Measurements from ENCODE around the gene CORO2B. TPM values are rescaled to one million over a fixed set of nuclear protein-coding genes. Genes with fewer than 3 reads are reported as not detected.

Gene CORO2B
- total RNA-seq, 6 experiments from 2014 or later = 9.3 to 11.0 (median 9.9) TPM

DNA sequence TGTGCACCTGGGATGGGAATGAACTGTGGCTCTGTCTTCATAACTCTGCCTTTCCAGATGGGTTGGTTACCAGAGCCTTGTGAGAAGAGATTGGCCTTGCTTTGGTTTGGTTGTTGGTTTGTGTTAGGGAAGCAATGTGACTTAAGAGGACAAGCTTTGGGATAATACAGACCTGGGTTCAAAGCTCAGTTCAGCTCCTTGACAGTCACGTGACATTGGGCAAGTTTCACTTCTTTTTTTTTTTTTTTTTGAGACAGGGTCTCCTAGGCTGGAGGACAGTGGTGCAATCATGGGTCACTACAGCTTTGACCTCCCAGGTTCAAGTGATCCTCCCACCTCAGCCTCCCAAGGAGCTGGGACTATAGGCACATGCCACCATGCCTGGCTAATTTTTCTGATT lies 42.7 kb downstream of the CORO2B start:
- 0 out of 2 replicates have a peak overlapping the region, but pooled peaks have one; percentile 53 for H3K4me3 Mint-ChIP-seq
- no peak for DNase-seq
- H3K9me3 Mint-ChIP-seq = no peaks in the 10 kb centered on the region
- H3K4me1 Mint-ChIP-seq (ENCODE audit: low read depth) = peaks cover 67% of the 10 kb centered on the region
- H3K27ac Mint-ChIP-seq = peak overlapping the region; percentile 93
- TF ChIP-seq, protein P1, sequence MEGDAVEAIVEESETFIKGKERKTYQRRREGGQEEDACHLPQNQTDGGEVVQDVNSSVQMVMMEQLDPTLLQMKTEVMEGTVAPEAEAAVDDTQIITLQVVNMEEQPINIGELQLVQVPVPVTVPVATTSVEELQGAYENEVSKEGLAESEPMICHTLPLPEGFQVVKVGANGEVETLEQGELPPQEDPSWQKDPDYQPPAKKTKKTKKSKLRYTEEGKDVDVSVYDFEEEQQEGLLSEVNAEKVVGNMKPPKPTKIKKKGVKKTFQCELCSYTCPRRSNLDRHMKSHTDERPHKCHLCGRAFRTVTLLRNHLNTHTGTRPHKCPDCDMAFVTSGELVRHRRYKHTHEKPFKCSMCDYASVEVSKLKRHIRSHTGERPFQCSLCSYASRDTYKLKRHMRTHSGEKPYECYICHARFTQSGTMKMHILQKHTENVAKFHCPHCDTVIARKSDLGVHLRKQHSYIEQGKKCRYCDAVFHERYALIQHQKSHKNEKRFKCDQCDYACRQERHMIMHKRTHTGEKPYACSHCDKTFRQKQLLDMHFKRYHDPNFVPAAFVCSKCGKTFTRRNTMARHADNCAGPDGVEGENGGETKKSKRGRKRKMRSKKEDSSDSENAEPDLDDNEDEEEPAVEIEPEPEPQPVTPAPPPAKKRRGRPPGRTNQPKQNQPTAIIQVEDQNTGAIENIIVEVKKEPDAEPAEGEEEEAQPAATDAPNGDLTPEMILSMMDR (IDR thresholded peaks at IDR 0.05) = no peak
- peaks cover 2% of the 10 kb centered on the region for H3K27me3 Mint-ChIP-seq (ENCODE audit: insufficient read depth)
- H3K36me3 Mint-ChIP-seq (ENCODE audit: low read depth) = no peaks in the 10 kb centered on the region

- Mint-ChIP-seq H3K27me3 (ENCODE audit: insufficient read depth) (peaks cover 2% of the 10 kb centered on the region; the same call in 1 of the 2 replicates), H3K4me3 (no peak overlapping the region), H3K36me3 (ENCODE audit: low read depth) (no peaks in the 10 kb centered on the region), H3K4me1 (ENCODE audit: low read depth) (peaks cover 64% of the 10 kb centered on the region), H3K9me3 (no peaks in the 10 kb centered on the region), H3K27ac (no peak overlapping the region)
- TF ChIP-seq, protein P1 (IDR thresholded peaks at IDR 0.05) = no peak
- DNase-seq = no peak
Observed at GRCh38 chr15:68623301-68623892, 44.6 kb downstream of the CORO2B start.

DNA sequence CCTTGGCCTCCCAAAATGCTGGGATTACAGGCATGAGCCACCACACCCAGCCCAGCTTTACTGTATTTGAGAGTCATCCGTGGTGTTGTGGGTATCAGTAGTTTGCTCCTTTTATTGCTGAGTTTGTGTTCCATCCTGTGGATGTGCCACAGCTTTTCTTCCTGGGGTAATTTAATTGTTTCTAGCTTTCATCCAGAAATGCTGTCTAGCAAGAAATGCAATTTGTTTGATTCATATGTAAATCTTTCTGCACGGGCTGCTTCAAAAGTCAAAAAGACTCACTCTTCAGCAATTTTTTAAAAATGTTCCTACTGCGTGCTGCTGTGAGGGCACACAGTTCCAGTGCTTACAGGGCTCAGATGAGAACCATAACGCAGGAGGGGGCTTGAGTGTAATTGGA lies 47.1 kb downstream of the CORO2B start:
- no peak for DNase-seq
- no peaks in the 10 kb centered on the region for H3K36me3 Mint-ChIP-seq (ENCODE audit: low read depth)
- H3K9me3 Mint-ChIP-seq = no peaks in the 10 kb centered on the region
- H3K27ac Mint-ChIP-seq = no peak overlapping the region
- H3K4me3 Mint-ChIP-seq = no peak overlapping the region
- peaks cover 52% of the 10 kb centered on the region for H3K4me1 Mint-ChIP-seq (ENCODE audit: low read depth)
- TF ChIP-seq, protein P1 (IDR thresholded peaks at IDR 0.05) = no peak
- H3K27me3 Mint-ChIP-seq (ENCODE audit: insufficient read depth) = peaks cover under 1% of the 10 kb centered on the region; the same call in 1 of the 2 replicates

DNA sequence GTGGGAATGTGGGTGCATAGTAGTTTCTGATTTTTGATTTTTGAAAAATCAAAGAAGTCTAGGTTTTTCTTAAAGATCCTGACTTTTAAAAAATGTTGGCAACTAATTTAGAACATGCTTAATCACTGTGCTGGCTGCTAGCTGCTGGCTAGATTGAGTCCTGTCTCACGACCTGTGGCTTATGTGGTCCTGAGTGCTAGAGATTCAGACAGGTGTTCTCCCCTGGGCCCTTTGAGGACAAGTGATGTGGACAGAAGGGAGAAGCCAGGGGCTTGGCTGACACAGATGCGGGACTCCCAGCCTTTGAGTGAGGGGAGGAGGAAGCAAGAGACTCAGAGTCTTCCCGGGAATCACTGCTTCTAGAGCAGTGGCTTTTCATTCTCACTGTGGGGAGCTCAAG lies 47.5 kb downstream of the CORO2B start:
- Mint-ChIP-seq H3K4me1 (ENCODE audit: low read depth) (peaks cover 48% of the 10 kb centered on the region), H3K9me3 (no peaks in the 10 kb centered on the region), H3K4me3 (no peak overlapping the region), H3K36me3 (ENCODE audit: low read depth) (no peaks in the 10 kb centered on the region), H3K27ac (no peak overlapping the region), H3K27me3 (ENCODE audit: insufficient read depth) (no peaks in the 10 kb centered on the region; the same call in 1 of the 2 replicates)
- TF ChIP-seq, protein P1 (IDR thresholded peaks at IDR 0.05) = no peak
- no peak for DNase-seq

DNA sequence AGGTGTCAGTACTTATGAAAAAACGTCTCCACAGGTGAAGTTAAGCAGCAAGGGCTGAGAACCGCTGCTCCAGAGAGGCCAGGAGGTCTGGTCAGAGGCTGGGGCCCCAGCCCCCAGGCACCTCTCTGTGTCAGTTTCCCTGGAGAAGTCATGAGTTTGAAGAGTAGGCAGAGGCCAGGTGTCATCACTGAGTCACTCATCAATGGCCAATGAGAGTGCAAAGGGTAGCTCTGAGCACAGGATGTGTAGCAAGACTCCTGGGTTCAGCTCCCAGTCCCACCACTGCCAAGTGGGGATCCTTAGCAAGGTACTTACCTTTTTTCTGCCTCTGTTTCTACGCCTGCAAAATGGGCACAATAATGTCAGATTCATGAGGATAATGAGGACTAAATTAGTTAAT lies 47.9 kb downstream of the CORO2B start:
- H3K27ac Mint-ChIP-seq = no peak overlapping the region

More for the DNA sequence above, 47.9 kb downstream of the CORO2B start:
- Mint-ChIP-seq H3K36me3 (ENCODE audit: low read depth) (no peaks in the 10 kb centered on the region), H3K9me3 (no peaks in the 10 kb centered on the region), H3K4me1 (ENCODE audit: low read depth) (peaks cover 44% of the 10 kb centered on the region), H3K4me3 (no peak overlapping the region), H3K27me3 (ENCODE audit: insufficient read depth) (no peaks in the 10 kb centered on the region; the same call in 1 of the 2 replicates)
- TF ChIP-seq, protein P1 (IDR thresholded peaks at IDR 0.05) = no peak
- DNase-seq = no peak
